BLaER1 (cell line): ENCODE data around the gene EPS8L2.
A peak's percentile ranks its signal among the peaks of the same experiment; 100 is the strongest.

Experiments used
- H3K27ac ChIP-seq: shearing (Covaris generic); formaldehyde crosslinking; 2 replicates; pipeline ENCODE4 v1.8.1; 2022
- H3K27me3 ChIP-seq: shearing (Covaris generic); formaldehyde crosslinking; 2 replicates; pipeline ENCODE4 v1.8.1; 2022
- H3K36me3 ChIP-seq: shearing (Covaris generic); formaldehyde crosslinking; 2 replicates; pipeline ENCODE4 v1.8.1; 2022
- H3K4me1 ChIP-seq: shearing (Covaris generic); formaldehyde crosslinking; 2 replicates; pipeline ENCODE4 v1.8.1; 2022
- H3K4me2 ChIP-seq: shearing (Covaris generic); formaldehyde crosslinking; 2 replicates; pipeline ENCODE4 v1.8.1; 2022
- H3K4me3 ChIP-seq: shearing (Covaris generic); formaldehyde crosslinking; 2 replicates; pipeline ENCODE4 v1.8.1; 2022
- H3K9ac ChIP-seq: shearing (Covaris generic); formaldehyde crosslinking; 2 replicates; pipeline ENCODE4 v1.8.1; 2022
- H3K9me3 ChIP-seq: shearing (Covaris generic); formaldehyde crosslinking; 2 replicates; pipeline ENCODE4 v1.8.1; 2022
- H4K20me1 ChIP-seq: shearing (Covaris generic); formaldehyde crosslinking; 2 replicates; pipeline ENCODE4 v1.8.1; 2022
- Cebpa-rat ChIP-seq: shearing (Covaris generic); IDR thresholded peaks from 2 replicates; pipeline ENCODE4 v1.8.1; 2022

Gene EPS8L2

DNA sequence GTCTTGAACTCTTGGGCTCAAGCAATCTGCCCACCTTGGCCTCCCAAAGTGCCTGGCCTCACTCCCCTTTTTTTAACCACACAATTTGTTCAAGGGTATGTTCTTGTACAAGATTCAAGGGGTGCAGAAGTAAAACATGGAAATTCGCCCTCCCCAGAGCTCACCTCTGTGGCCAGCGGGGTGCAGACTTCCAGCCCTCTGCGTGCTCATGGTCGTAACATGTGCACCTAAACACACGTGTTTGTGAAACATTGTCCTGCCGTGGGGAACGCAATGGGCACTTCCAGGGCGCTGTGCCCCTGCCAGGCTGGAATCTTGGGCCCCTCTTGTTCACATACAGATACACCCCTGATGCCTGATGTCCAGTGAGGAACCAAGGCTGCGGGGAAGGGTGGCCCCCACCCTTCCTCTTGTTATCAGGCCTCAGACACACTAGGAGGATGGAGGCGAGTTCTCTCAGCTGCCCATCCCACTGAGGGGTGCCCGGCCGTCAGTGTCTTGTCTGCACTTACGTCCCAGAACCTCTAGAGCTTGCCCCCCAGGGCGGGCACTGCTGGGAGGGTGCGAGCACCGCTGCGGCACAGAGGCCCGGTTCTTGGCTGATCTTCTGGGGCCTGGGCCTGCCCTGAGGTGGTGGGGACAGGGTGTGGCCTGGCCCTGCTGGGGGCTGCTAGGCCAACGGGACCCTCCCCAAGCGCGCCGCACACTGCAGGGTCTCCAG, 4.1 kb upstream of the EPS8L2 start:
- Histone ChIP-seq H3K4me1 (peaks cover 61% of the 10 kb centered on the region), H3K4me3 (no peak overlapping the region), H3K36me3 (peaks cover 35% of the 10 kb centered on the region), H3K9me3 (peaks cover 8% of the 10 kb centered on the region; the same call in 1 of the 2 replicates), H3K27ac (no peak overlapping the region), H3K4me2 (peak overlapping the region; percentile 77), H3K9ac (no peak overlapping the region), H4K20me1 (peaks cover 69% of the 10 kb centered on the region), H3K27me3 (peaks cover 25% of the 10 kb centered on the region)
- no peak for TF ChIP-seq Cebpa-rat

- Histone ChIP-seq H3K4me1 (peaks cover 58% of the 10 kb centered on the region), H3K9ac (no peak overlapping the region), H3K36me3 (peaks cover 35% of the 10 kb centered on the region), H3K4me3 (no peak overlapping the region), H3K27me3 (peaks cover 34% of the 10 kb centered on the region), H3K4me2 (no peak overlapping the region), H3K9me3 (peaks cover 8% of the 10 kb centered on the region; the same call in 1 of the 2 replicates), H4K20me1 (peaks cover 70% of the 10 kb centered on the region), H3K27ac (no peak overlapping the region)
- no peak for TF ChIP-seq Cebpa-rat
These were observed 3.3 kb upstream of the EPS8L2 start for GRCh38 chr11:702462-703461.

DNA sequence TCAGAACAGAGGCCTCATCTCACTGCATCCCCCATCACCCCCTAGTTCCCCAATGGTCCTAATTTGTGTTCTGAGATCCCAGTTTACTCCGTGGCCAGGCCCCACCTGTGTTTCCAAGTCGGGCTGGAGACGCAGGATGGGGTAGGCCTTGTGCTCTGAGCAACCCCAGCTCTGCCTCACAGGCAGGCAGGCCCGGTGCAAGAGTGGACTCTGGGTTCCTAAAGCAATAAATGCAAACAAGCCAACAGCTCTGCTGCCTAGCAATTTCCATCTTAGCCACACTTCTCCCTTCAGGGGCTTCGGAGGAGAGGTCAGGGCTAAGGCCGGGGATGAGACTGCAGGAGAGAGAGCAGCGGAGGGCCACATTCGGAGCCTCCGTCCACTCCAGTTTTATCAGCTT, 2.5 kb upstream of the EPS8L2 start:
- H3K4me1 ChIP-seq = peaks cover 57% of the 10 kb centered on the region
- no peak overlapping the region for H3K27ac ChIP-seq
- peaks cover 62% of the 10 kb centered on the region for H4K20me1 ChIP-seq
- peaks cover 8% of the 10 kb centered on the region; the same call in 1 of the 2 replicates for H3K9me3 ChIP-seq
- H3K27me3 ChIP-seq = peaks cover 41% of the 10 kb centered on the region
- TF ChIP-seq Cebpa-rat = no peak
- no peak overlapping the region for H3K4me2 ChIP-seq
- H3K9ac ChIP-seq = no peak overlapping the region
- no peak overlapping the region for H3K4me3 ChIP-seq
- H3K36me3 ChIP-seq = peaks cover 35% of the 10 kb centered on the region

DNA sequence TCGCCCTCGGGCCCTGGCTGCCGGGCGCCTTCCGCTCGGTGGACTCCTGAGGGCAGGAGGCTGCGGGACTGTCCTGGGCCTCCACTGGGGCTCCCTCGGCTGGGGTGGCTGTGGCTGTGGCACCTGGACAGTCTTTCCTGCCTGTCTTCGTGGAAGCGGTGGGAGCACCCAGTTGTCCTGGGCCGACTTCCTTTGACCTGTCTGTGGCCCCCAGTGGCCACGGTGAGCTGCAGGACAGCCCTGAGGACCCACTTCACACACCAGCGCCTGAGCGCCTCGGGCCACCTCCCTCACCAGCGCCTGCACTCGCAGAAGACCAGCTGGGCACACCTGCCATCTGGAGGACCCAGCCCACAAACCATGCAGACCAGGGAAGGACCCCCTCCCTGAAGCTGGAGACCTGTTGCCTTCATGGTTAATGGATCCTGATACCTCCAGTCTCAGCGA, 1.8 kb upstream of the EPS8L2 start:
- Histone ChIP-seq H3K4me1 (peaks cover 52% of the 10 kb centered on the region), H4K20me1 (peaks cover 55% of the 10 kb centered on the region), H3K9me3 (peaks cover 8% of the 10 kb centered on the region; the same call in 1 of the 2 replicates), H3K4me2 (no peak overlapping the region), H3K9ac (no peak overlapping the region), H3K4me3 (no peak overlapping the region), H3K27me3 (peaks cover 46% of the 10 kb centered on the region), H3K36me3 (peaks cover 35% of the 10 kb centered on the region), H3K27ac (no peak overlapping the region)
- no peak for TF ChIP-seq Cebpa-rat

DNA sequence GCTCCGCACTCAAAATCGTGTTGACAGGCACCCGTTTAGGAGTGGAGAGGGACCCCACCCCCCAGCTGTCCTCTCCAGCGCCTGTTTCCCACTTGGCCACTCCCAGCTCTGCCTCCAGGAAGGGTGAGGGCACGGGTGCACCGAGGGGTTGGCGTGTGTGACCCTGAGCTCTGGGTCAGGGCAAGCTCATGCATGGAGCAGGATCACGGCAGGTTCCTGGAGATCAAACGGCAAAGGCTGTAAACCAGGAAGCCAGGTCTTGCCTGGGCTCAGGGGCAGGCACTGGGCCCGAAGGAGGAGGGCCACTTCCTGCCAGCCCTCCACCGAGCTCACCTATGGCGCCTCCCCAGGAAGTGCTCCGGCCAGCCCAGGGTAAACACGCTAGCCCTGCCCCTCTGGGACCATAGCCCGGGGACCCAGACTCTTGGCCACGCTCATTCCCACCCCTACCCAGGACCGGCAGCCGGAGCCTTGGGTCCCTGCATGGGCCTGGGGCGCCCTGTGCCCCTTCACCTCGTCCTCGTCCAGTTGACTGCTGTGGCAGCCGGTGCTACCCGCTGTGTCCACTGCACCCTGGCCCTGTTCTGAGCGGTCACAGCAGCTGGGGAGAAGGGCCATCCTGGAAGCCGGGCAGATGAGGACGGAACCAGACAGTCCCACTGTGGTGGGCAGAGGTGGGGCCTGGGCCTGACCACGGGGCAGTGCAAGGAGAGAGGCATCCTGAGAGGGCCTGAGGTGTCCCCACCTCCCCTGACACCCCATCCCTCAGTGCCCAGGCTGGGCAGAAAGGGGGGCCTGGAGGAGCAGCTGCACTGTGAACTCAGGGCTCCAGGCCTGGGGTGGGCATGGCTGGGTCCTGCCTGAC, 1.0 kb upstream of the EPS8L2 start:
- Histone ChIP-seq H3K36me3 (peaks cover 35% of the 10 kb centered on the region), H3K4me1 (peaks cover 49% of the 10 kb centered on the region), H4K20me1 (peaks cover 47% of the 10 kb centered on the region), H3K9ac (no peak overlapping the region), H3K27ac (no peak overlapping the region), H3K27me3 (peaks cover 53% of the 10 kb centered on the region), H3K4me2 (no peak overlapping the region), H3K9me3 (peaks cover 8% of the 10 kb centered on the region; the same call in 1 of the 2 replicates), H3K4me3 (no peak overlapping the region)
- TF ChIP-seq Cebpa-rat = no peak

- no peak for TF ChIP-seq Cebpa-rat
- Histone ChIP-seq H3K27me3 (peaks cover 67% of the 10 kb centered on the region), H3K27ac (no peak overlapping the region), H3K4me1 (peaks cover 49% of the 10 kb centered on the region), H3K9ac (no peak overlapping the region), H3K9me3 (peaks cover 7% of the 10 kb centered on the region; the same call in 1 of the 2 replicates), H3K4me3 (no peak overlapping the region), H3K36me3 (peaks cover 35% of the 10 kb centered on the region), H4K20me1 (peaks cover 36% of the 10 kb centered on the region), H3K4me2 (peak overlapping the region; percentile 26; the same call in 1 of the 2 replicates)
These were observed 467 bp downstream of the EPS8L2 start for GRCh38 chr11:706439-706956.

- H3K9ac ChIP-seq = no peak overlapping the region
- H3K36me3 ChIP-seq = peaks cover 28% of the 10 kb centered on the region
- no peak for TF ChIP-seq Cebpa-rat
- no peak overlapping the region for H3K4me3 ChIP-seq
- peak overlapping the region; percentile 26; the same call in 1 of the 2 replicates for H3K4me2 ChIP-seq
- no peak overlapping the region for H3K27ac ChIP-seq
- peaks cover under 1% of the 10 kb centered on the region; the same call in 1 of the 2 replicates for H3K9me3 ChIP-seq
- peaks cover 36% of the 10 kb centered on the region for H4K20me1 ChIP-seq
- peaks cover 42% of the 10 kb centered on the region for H3K4me1 ChIP-seq
- H3K27me3 ChIP-seq = peaks cover 68% of the 10 kb centered on the region
These were observed 1.2 kb downstream of the EPS8L2 start for GRCh38 chr11:706957-707816.

- Histone ChIP-seq H3K4me1 (peaks cover 42% of the 10 kb centered on the region), H3K9ac (no peak overlapping the region)
These were observed 1.9 kb downstream of the EPS8L2 start for GRCh38 chr11:707817-708420.

More at GRCh38 chr11:707817-708420, 1.9 kb downstream of the EPS8L2 start:
- H4K20me1 ChIP-seq = peaks cover 36% of the 10 kb centered on the region
- H3K27me3 ChIP-seq = peaks cover 68% of the 10 kb centered on the region
- peak overlapping the region; percentile 35 for H3K4me2 ChIP-seq
- peaks cover 21% of the 10 kb centered on the region; the same call in 1 of the 2 replicates for H3K36me3 ChIP-seq
- no peak overlapping the region for H3K27ac ChIP-seq
- no peak overlapping the region for H3K4me3 ChIP-seq
- no peaks in the 10 kb centered on the region for H3K9me3 ChIP-seq
- no peak for TF ChIP-seq Cebpa-rat
